Gastroesophageal sphincter (tissue), 3 donors: Measurements from ENCODE around the gene CD82.

Experiments used
- CTCF ChIP-seq, 4 experiments: fragments of 200-600 bp in 2 of 4; fragments of 450-650 bp in 2 of 4; sonication (generic) in 1 of 4; IDR thresholded peaks; one replicate each; pipeline ENCODE4 v1.5.1; 2017 to 2019; ENCODE audit warnings: antibody characterized with exemption in 4 of 4, mild to moderate bottlenecking in 2 of 4, moderate library complexity in 2 of 4
- EP300 ChIP-seq: sonication (generic); formaldehyde crosslinking; IDR thresholded peaks from one replicate; pipeline ENCODE4 v1.6.1; 2017; ENCODE audit warnings: antibody characterized with exemption, mild to moderate bottlenecking
- POLR2AphosphoS5 ChIP-seq: sonication (generic); formaldehyde crosslinking; IDR thresholded peaks from one replicate; pipeline ENCODE4 v1.6.1; 2017; ENCODE audit warnings: antibody characterized with exemption

- TF ChIP-seq EP300 = no peak
- TF ChIP-seq CTCF (IDR thresholded peaks at IDR 0.05) = no peak
- TF ChIP-seq POLR2AphosphoS5 = no peak
Measured at GRCh38 chr11:44610186-44610955, 44.9 kb downstream of the CD82 start.
